CD4-positive, alpha-beta T cell treated with Interleukin-21 for 1 hour (primary cell): ENCODE results near the gene PAK1.
"Not testable (repeated sequence)": the region's sequence is repeated elsewhere in the genome, so short reads cannot be mapped to it uniquely, and the experiment has no call there.

ENCODE experiments used
- DNase-seq: peaks from one replicate; pipeline ENCODE4 v3.0.0-alpha.2; 2020

Gene PAK1

GRCh38 chr11:77300028-77300427 is 173.9 kb downstream of the PAK1 start:
- DNase-seq, result not testable (repeated sequence)

DNA sequence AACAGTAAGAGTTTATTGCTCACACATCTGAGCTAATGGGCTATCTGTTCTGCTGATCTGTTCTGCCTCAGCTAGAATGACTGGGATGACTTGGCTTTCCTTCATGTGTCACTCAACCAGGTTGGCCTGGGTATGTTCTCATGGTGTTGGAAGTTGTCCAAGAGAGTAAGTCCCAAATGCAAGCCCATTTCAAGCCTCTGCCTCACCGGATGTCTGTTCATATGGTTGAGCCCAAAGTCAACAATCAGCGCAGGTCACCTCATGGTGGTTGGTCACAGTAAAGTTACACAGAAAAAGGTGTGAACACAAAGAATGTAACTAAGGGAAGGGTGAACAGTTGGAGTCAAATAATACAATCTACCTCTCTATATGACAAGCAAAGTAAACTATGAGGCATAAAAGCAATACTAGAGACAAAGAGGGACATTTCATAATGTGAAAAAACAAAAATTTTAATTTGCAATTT is 174.3 kb downstream of the PAK1 start:
- DNase-seq, result no peak

DNA sequence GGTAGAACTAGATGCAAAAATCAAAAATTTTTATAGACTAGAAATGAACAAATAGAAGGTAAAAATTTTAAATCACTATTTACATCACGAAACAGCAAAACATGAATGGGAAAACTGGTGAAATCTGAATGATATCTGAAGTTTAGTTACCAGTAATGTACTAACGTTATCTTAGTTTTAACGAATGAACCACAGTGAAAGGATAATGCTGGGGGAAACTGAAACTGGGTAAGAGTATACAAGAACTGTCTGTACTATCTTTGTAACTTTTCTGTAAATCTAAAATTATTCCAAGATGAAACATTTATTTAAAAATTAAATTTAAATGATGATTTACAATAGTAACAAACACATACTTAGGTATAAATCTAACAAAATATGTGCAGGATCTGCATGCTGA is 179.9 kb downstream of the PAK1 start:
- DNase-seq, result no peak

- no peak for DNase-seq
These were observed 184.2 kb downstream of the PAK1 start for GRCh38 chr11:77289737-77290136.

DNA sequence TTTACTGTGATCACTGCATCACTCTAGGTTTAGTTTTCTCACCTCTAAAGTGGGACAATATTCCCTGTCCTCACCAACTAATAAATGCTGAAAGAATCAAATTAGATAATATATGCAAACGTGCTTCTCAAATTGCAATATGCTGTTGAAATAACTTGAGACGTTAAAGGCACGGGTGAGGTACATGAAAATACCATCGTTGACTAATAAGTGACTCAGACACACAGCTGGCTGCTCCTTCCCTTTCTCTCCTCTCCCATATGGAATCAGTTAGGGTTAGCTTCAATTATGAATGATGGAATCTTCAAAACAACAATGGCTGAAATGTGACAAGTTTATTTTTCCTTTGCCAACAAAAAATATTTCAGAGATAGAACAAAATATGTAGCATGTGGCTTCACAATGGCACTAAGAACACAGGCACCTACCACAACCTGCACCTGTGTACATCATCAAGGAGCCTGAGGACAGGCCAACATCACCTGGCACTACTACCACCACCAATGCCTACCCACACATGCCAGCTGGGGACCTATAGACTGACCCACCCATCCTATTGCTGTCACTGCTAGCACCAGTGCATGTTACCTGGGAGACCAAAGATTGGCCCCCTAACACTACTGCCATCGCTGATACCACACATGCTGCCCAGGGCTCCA is 186.2 kb downstream of the PAK1 start:
- no peak for DNase-seq

- DNase-seq, result no peak
These were observed 186.8 kb downstream of the PAK1 start for GRCh38 chr11:77287136-77287535.

DNA sequence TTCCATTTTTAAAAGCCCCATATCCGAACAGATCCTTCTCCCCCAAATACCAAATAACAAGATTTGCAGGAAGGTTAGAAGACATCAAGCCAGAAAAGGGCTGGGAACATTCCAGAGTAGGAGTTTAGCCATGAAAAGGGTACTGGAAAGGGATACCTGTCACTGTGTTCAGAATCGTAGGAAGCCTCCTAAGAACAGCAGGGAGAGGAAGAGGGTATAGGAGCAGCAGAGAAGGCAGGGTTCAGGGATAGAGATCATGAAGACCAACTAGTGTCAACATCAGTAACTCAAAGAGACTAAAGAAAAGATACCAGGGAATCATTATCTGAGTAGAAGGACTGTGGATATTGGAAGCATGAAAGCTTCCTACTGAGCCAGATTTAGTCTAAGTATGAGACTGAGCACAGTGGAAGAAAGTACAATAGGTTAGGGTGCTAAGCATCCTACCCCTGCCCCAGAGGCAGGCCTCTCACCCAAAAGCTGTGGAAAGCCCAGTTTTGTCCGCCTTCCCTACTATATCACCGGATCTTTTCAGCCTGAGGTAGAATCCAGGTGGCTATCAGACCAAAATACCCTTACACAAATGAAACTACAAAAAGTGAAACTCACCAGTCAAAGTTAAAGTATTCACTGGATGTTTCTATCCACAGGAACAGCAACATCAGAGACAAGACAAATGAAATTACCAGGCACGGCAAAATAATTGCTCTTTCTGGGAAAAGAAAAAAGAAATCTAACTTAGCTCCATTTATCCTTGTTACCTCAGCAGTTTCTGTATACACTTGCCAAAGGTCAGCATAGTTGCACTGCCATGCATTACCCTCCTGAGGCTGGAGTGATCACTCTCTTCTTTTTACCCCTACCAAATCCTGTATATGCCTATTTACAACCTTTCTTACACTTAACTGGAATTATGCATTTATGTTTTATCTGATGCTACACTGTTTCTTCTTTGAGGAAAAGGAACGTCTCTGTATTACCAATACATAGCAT is 189.1 kb downstream of the PAK1 start:
- DNase-seq, result no peak

DNA sequence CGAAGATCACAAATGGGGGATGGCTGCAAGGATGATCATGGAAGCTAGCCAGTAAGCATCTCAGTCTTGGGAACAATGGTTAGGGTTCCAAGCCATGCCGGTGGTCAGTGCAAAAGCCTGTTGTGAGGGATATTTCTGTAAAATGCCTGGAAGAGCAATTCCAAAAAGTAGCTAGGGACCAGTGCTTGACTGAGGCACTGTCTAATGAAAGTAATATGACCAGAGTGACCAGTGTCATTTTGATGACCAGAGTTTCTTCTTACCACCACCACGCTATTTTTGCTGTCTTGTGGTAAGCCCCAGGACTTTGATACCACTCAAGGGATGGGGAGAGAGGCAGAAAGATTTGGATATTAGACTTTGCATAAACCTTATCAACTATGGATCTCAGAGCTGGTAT is 190.8 kb downstream of the PAK1 start:
- no peak for DNase-seq

GRCh38 chr11:77278595-77279506 is 195.0 kb downstream of the PAK1 start:
- DNase-seq, result no peak

DNA sequence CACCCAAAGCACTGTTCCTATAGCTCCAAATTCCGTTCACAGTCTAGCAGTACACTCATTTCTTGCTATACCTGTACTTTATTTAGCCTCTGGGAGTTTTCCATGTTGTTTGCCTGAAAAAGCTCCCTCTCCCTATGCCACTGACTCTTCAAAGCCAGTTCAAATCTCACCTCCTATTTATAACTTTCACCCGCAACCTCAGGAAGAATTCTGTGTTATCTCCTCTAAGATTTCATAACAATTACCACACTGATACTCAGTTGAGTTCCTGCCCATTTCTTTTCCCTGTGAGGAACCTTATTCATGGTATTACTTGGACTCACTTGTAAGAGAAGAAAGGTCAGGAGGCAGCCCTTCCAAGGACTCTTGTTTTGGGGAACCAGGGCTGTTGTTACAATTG is 197.6 kb downstream of the PAK1 start:
- no peak for DNase-seq
